Naive thymus-derived CD4-positive, alpha-beta T cell (primary cell): ENCODE measurements around the gene SVOPL. TPM values are rescaled to one million over a fixed set of nuclear protein-coding genes. Genes with fewer than 3 reads are reported as not detected.

Experiments used
- ATAC-seq: fragments of 150-1000 bp; cut with Tn5 transposase; 2 replicates; pipeline ENCODE4 v1.10.0; 2021; ENCODE audit warnings: mild to moderate bottlenecking, moderate library complexity
- CTCF ChIA-PET: fragments of 350-600 bp; sonication (Branson Sonifier 250); formaldehyde crosslinking; loops from one replicate; lab custom pipeline; 2021; ENCODE audit warnings: antibody characterized with exemption; lab: Charles Lee
- POLR2A ChIA-PET: fragments of 350-600 bp; sonication (Branson Sonifier 250); formaldehyde crosslinking; loops from one replicate; lab custom pipeline; 2021; ENCODE audit warnings: antibody characterized with exemption, inconsistent platforms; lab: Charles Lee
- DNase-seq, 9 donors: peaks; one replicate each; pipeline versions ENCODE4 v3.0.0 to v3.0.0-alpha.2; 2020 to 2022; ENCODE audit warnings: mixed read lengths in 1 of 9
- H3K27ac ChIP-seq: one replicate; pipeline ENCODE4 v1.7.0; 2013; ENCODE audit warnings: mild to moderate bottlenecking, low read depth, low read length, moderate library complexity
- H3K27me3 ChIP-seq, 2 donors: one replicate each; pipeline ENCODE4 v1.7.0; 2013; ENCODE audit warnings: low read length in 2 of 2, mild to moderate bottlenecking in 2 of 2, moderate library complexity in 2 of 2; ENCODE audit not compliant: control insufficient read depth in 2 of 2, insufficient read depth in 2 of 2
- H3K36me3 ChIP-seq, 3 experiments: 1 replicate in 2 of 3; 2 replicates in 1 of 3; pipeline ENCODE4 v1.7.0; 2013; ENCODE audit warnings: low read length in 3 of 3, mild to moderate bottlenecking in 3 of 3, moderate library complexity in 1 of 3; ENCODE audit not compliant: insufficient read depth in 3 of 3, control insufficient read depth in 2 of 3
- H3K4me1 ChIP-seq, 2 donors: one replicate each; pipeline ENCODE4 v1.7.0; 2013; ENCODE audit warnings: low read length in 2 of 2, mild to moderate bottlenecking in 2 of 2, moderate library complexity in 1 of 2; ENCODE audit not compliant: control insufficient read depth in 2 of 2, insufficient read depth in 2 of 2
- H3K4me3 ChIP-seq: 2 replicates; pipeline ENCODE4 v1.7.0; 2013; ENCODE audit warnings: mild to moderate bottlenecking, low read length
- H3K9me3 ChIP-seq, 3 experiments: 1 replicate in 2 of 3; 2 replicates in 1 of 3; pipeline ENCODE4 v1.7.0; 2013; ENCODE audit warnings: low read length in 3 of 3; ENCODE audit not compliant: control insufficient read depth in 2 of 3
- H3K27ac Mint-ChIP-seq, 9 donors: one replicate each; pipeline ENCODE4 v1.8.0; 2020 to 2022; ENCODE audit warnings: mixed read lengths in 9 of 9, mild to moderate bottlenecking in 8 of 9, moderate library complexity in 5 of 9, inconsistent platforms in 2 of 9
- H3K27me3 Mint-ChIP-seq, 5 donors: one replicate each; pipeline ENCODE4 v1.8.0; 2021 to 2022; ENCODE audit warnings: mixed read lengths in 5 of 5, mild to moderate bottlenecking in 1 of 5
- H3K36me3 Mint-ChIP-seq, 5 donors: one replicate each; pipeline ENCODE4 v1.8.0; 2020 to 2022; ENCODE audit warnings: mixed read lengths in 5 of 5, mild to moderate bottlenecking in 3 of 5, inconsistent platforms in 1 of 5
- H3K4me1 Mint-ChIP-seq, 7 donors: one replicate each; pipeline ENCODE4 v1.8.0; 2020 to 2022; ENCODE audit warnings: mixed read lengths in 7 of 7, mild to moderate bottlenecking in 3 of 7, inconsistent platforms in 1 of 7
- H3K4me3 Mint-ChIP-seq, 10 donors: one replicate each; pipeline ENCODE4 v1.8.0; 2020 to 2022; ENCODE audit warnings: mild to moderate bottlenecking in 10 of 10, mixed read lengths in 10 of 10, moderate library complexity in 6 of 10, inconsistent platforms in 2 of 10
- H3K9me3 Mint-ChIP-seq, 11 donors: one replicate each; pipeline ENCODE4 v1.8.0; 2020 to 2022; ENCODE audit warnings: mixed read lengths in 11 of 11, mild to moderate bottlenecking in 4 of 11, inconsistent platforms in 1 of 11, moderate library complexity in 1 of 11
- intact Hi-C, 2 donors: fragments of 100-400 bp; cut with micrococcal nuclease; formaldehyde crosslinking; loops; one replicate each; pipeline ENCODE4 v1.15.1; 2023
- polyA plus RNA-seq, 2 donors: library from polyadenylated mRNA; unstranded; fragments of 300-500 nt; fragmentation: Illumina TruSeq; gene quantifications; one replicate each; pipeline ENCODE4 v1.2.3, GENCODE V29; 2021
- total RNA-seq, 6 experiments: library from RNA in 5 of 6; stranded (reverse) in 5 of 6; gene quantifications; 1 replicate in 5 of 6; 2 replicates in 1 of 6; pipeline ENCODE4 v1.2.3 and lab custom pipeline; 2021 to 2026

Gene SVOPL
- total and polyA plus RNA-seq, 7 experiments from 2014 or later, result 0.47 to 0.74 (median 0.64) TPM; not detected in 4

DNA sequence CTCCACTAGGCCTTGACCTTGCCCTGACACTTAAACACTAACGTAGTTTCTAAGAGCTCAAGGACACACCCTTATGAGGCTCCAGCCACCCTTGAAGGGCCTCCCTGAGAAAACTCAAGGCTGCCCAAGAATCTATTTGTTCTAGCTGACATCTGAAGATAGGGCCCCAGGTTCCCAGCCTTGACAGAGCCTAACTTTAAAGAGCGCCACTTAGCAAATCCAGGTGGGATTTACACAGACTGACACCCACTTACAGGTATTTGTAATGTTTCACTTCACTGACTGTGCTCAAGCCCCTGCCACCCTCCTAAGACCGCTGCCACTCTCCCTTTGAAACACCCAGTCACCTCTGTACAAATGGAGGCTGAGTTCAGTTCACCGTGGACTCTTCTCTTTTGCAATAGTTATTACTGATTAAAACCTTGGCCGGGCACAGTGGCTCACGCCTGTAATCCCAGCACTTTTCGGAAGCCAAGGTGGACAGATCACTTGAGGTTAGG is 90.4 kb downstream of the SVOPL start:
- Histone ChIP-seq H3K36me3 (no peaks in the 10 kb centered on the region), H3K4me3 (no peak overlapping the region), H3K27me3 (no peaks in the 10 kb centered on the region), H3K4me1 (no peaks in the 10 kb centered on the region), H3K9me3 (no peaks in the 10 kb centered on the region), H3K27ac (no peak overlapping the region)
- intact Hi-C loops, result no loop called here
- Mint-ChIP-seq H3K9me3 (peaks cover 0 to 3% (median 0%) of the 10 kb centered on the region in 11 donors), H3K4me3 (no peak overlapping the region), H3K27me3 (no peaks in the 10 kb centered on the region), H3K4me1 (peaks cover 7 to 32% (median 20%) of the 10 kb centered on the region in 7 donors), H3K36me3 (peaks cover 0 to 2% (median 0%) of the 10 kb centered on the region in 5 donors), H3K27ac (peak overlapping the region in 3 of 9 donors; percentile 2 to 73 (median 38))
- DNase-seq (no peak), ATAC-seq (no peak)
- CTCF ChIA-PET, result no interaction called here
- POLR2A ChIA-PET, result no interaction called here

DNA sequence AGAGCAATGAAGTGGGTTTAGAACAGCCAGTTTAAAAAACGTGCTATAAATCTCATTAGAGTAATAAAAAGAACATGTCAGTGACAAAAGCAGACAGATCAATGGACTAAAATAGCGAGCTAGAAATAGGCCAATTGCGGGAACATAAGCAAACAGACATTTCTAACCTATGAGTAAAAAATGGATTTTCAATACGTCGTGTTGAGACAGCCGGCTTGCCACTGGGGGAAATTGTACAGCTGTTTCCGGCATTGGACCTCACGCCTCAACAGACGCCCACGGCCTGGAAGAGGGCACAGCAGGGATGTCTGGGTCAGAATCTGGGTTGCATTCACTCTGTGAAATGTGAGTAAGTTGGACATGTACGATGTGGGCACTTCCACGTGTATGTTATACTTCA is 92.9 kb downstream of the SVOPL start:
- Histone ChIP-seq H3K27me3 (no peaks in the 10 kb centered on the region), H3K27ac (no peak overlapping the region), H3K4me3 (no peak overlapping the region), H3K36me3 (no peaks in the 10 kb centered on the region), H3K9me3 (no peaks in the 10 kb centered on the region), H3K4me1 (no peaks in the 10 kb centered on the region)
- H3K4me1 Mint-ChIP-seq, result peaks cover 3 to 22% (median 15%) of the 10 kb centered on the region in 7 donors
- no peaks in the 10 kb centered on the region for H3K27me3 Mint-ChIP-seq
- intact Hi-C loops, result no loop called here
- peaks cover 0 to 3% (median 0%) of the 10 kb centered on the region in 11 donors for H3K9me3 Mint-ChIP-seq
- POLR2A ChIA-PET, result no interaction called here
- ATAC-seq, result no peak
- H3K27ac Mint-ChIP-seq, result no peak overlapping the region
- no peak for DNase-seq
- peaks cover 0 to under 1% (median 0%) of the 10 kb centered on the region in 5 donors for H3K36me3 Mint-ChIP-seq
- peak overlapping the region in 2 of 10 donors; percentile 24 to 58 for H3K4me3 Mint-ChIP-seq
- CTCF ChIA-PET, result interaction anchor here (1.2 kb wide), 1 partner anchor 12 kb away, joined by 6 read pairs; no protein-coding TSS in a partner anchor

DNA sequence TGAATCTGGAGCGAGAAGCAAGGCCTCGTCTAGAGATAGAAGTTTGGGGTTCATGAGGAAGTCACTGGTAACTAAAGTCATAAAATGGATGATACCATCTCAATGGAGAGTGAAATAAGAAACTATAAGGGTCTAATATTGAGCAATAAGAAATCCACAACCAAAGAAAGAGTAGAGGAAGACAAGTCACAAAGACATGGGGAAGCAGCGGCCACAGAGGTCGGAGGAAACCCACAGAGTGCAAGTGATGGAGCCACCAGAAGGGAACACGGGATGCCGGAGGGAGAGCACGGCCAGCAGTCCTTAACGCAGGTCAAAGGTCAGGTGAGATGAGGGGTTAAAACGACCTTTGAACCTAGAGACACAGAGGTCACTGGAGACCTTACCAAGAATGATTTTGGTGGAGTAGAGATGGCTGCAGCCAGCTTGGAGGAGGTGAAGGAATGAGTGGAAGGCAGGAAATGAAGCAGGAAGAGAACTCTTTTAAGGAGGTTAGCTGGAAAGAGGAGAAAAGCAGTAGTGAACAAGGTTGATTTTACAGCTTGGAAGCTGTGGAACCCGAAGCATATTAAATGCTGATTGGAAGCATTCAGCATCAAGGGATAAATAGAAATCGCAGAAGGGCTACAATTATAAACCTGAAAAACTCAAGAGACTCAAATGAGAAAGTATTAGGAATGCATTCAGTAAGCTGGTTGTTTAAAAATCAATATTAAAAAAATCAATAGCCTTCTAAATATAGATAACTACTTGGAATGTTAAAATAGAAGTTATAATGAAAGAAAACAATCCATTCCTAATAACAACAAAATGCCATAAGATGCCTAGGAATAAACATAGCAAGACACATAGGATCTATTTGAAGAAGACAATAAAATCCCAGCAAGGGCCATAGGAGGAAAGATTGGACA is 93.7 kb downstream of the SVOPL start:
- no peak overlapping the region for H3K27ac ChIP-seq
- CTCF ChIA-PET, result interaction anchor here (0.6 kb wide), 1 partner anchor 9 kb away, joined by 4 read pairs; no protein-coding TSS in a partner anchor
- Mint-ChIP-seq H3K27ac (no peak overlapping the region), H3K4me3 (peak overlapping the region in 1 of 10 donors; percentile 4), H3K27me3 (peaks cover 0 to 4% (median 0%) of the 10 kb centered on the region in 5 donors), H3K9me3 (peaks cover 0 to 3% (median 0%) of the 10 kb centered on the region in 11 donors), H3K4me1 (peaks cover 0 to 19% (median 15%) of the 10 kb centered on the region in 7 donors), H3K36me3 (no peaks in the 10 kb centered on the region)
- no peak overlapping the region for H3K4me3 ChIP-seq
- POLR2A ChIA-PET, result no interaction called here
- H3K4me1 ChIP-seq, result no peaks in the 10 kb centered on the region
- H3K27me3 ChIP-seq, result no peaks in the 10 kb centered on the region
- no peaks in the 10 kb centered on the region for H3K9me3 ChIP-seq
- intact Hi-C loops, result no loop called here
- DNase-seq, result no peak
- no peak for ATAC-seq
- H3K36me3 ChIP-seq, result no peaks in the 10 kb centered on the region

DNA sequence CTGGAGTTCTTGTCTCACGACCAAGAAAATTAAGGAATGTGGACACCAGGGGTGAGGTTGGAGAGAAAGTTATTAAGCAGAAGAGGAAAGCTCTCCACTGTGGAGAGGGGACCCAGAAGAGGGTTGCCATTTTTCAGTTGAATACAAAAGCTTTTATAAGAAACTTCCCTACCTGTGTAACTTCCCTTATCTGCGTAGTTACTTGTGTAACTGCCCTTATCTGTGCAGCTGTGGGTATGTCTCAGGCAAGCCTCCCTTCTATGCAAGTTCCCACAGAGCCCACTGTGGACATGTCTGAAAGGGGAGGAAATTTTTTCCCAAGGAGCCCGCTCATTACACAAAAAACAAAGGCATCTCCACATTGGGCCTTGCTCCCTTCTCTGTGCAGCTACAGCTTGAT is 94.9 kb downstream of the SVOPL start:
- no peak overlapping the region for H3K27ac Mint-ChIP-seq
- no peaks in the 10 kb centered on the region for H3K4me1 ChIP-seq
- H3K4me3 ChIP-seq, result no peak overlapping the region
- ATAC-seq (peak; percentile 57), DNase-seq (no peak)
- no peaks in the 10 kb centered on the region for H3K36me3 Mint-ChIP-seq
- no peaks in the 10 kb centered on the region for H3K27me3 ChIP-seq
- ChIA-PET CTCF (no interaction called here), POLR2A (no interaction called here)
- H3K9me3 ChIP-seq, result no peaks in the 10 kb centered on the region
- no peak overlapping the region for H3K27ac ChIP-seq
- H3K27me3 Mint-ChIP-seq, result peaks cover 0 to 7% (median 0%) of the 10 kb centered on the region in 5 donors
- H3K36me3 ChIP-seq, result no peaks in the 10 kb centered on the region
- peaks cover 0 to 23% (median 15%) of the 10 kb centered on the region in 7 donors for H3K4me1 Mint-ChIP-seq
- intact Hi-C loops, result no loop called here
- peaks cover 0 to 3% (median 0%) of the 10 kb centered on the region in 11 donors for H3K9me3 Mint-ChIP-seq
- H3K4me3 Mint-ChIP-seq, result no peak overlapping the region

DNA sequence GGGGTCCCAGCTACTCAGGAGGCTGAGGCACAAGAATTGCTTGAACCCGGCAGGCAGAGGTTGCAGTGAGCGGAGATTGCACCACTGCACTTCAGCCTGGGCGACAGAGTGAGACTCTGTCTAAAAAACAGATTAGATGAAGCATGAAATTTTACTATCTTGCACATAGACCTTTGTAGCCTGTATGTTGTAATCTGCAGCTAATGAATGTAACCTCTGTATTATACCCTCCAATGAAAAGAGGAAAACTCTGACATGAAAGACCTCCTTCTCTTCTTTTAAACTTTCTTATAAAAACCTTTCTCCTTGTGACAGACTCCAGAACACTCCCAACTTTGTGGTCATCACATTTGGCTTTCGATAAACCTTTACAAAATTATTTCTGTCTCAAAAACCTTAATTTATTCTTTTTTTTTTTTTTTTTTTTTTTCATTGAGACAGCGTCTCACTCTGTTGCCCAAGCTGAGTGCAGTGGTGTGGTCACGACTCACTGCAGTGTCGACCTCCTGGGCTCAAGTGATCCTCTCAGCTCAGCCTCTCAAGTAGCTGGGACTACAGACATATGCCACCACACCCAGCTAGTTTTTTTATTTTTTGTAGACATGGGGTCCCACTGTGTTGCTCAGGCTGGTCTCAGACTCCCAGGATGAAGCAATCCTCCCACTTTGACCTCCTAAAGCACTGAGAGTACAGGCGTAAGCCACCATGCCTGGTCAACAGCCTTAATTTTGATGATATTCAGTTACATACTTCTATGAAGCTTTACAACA is 97.4 kb downstream of the SVOPL start:
- no peak for DNase-seq
- no peak overlapping the region for H3K27ac ChIP-seq
- no peaks in the 10 kb centered on the region for H3K9me3 ChIP-seq
- H3K4me1 ChIP-seq, result no peaks in the 10 kb centered on the region
- no peaks in the 10 kb centered on the region for H3K27me3 ChIP-seq
- Mint-ChIP-seq H3K36me3 (no peaks in the 10 kb centered on the region), H3K4me3 (no peak overlapping the region), H3K4me1 (peaks cover 0 to 23% (median 15%) of the 10 kb centered on the region in 7 donors), H3K27me3 (peaks cover 0 to 7% (median 0%) of the 10 kb centered on the region in 5 donors), H3K9me3 (peaks cover 0 to 3% (median 0%) of the 10 kb centered on the region in 11 donors), H3K27ac (no peak overlapping the region)
- H3K36me3 ChIP-seq, result no peaks in the 10 kb centered on the region
- ATAC-seq, result no peak
- intact Hi-C loops, result no loop called here
- POLR2A ChIA-PET, result no interaction called here
- no peak overlapping the region for H3K4me3 ChIP-seq
- CTCF ChIA-PET, result interaction anchor here (0.5 kb wide), 1 partner anchor 21 kb away, joined by 3 read pairs; no protein-coding TSS in a partner anchor

DNA sequence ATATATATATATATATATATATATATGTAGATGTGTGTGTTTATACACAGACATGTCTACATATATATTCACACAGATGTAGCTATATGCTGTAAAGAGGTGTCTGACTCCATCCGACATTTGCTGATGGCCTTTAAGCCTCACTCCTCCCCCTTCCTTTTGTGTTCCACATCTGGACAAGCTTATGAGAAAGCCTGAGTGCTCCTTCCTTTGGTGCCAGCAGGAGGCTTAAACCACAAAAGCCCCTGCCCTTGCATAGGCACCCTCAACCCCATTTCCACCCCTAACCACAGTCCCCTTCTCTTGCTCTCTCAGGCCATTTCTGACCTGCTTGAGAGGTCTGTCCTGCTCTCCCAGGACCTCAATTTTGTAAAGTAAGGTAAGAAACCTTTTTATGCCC is 98.7 kb downstream of the SVOPL start:
- Mint-ChIP-seq H3K27ac (no peak overlapping the region), H3K4me3 (no peak overlapping the region), H3K4me1 (peaks cover 0 to 10% (median 6%) of the 10 kb centered on the region in 7 donors), H3K27me3 (peaks cover 0 to 7% (median 0%) of the 10 kb centered on the region in 5 donors), H3K36me3 (peaks cover 0 to 4% (median 0%) of the 10 kb centered on the region in 5 donors), H3K9me3 (peaks cover 0 to 3% (median 0%) of the 10 kb centered on the region in 11 donors)
- ATAC-seq (no peak), DNase-seq (no peak)
- CTCF ChIA-PET, result interaction anchor here (0.7 kb wide), 1 partner anchor 1777 kb away, joined by 3 read pairs; no protein-coding TSS in a partner anchor
- H3K27me3 ChIP-seq, result no peaks in the 10 kb centered on the region
- intact Hi-C loops, result no loop called here
- H3K4me3 ChIP-seq, result no peak overlapping the region
- H3K27ac ChIP-seq, result no peak overlapping the region
- no peaks in the 10 kb centered on the region for H3K9me3 ChIP-seq
- POLR2A ChIA-PET, result no interaction called here
- H3K4me1 ChIP-seq, result no peaks in the 10 kb centered on the region
- H3K36me3 ChIP-seq, result no peaks in the 10 kb centered on the region
